Measurements from ENCODE around the gene ZBTB32.

- TF ChIP-seq, protein P1, sequence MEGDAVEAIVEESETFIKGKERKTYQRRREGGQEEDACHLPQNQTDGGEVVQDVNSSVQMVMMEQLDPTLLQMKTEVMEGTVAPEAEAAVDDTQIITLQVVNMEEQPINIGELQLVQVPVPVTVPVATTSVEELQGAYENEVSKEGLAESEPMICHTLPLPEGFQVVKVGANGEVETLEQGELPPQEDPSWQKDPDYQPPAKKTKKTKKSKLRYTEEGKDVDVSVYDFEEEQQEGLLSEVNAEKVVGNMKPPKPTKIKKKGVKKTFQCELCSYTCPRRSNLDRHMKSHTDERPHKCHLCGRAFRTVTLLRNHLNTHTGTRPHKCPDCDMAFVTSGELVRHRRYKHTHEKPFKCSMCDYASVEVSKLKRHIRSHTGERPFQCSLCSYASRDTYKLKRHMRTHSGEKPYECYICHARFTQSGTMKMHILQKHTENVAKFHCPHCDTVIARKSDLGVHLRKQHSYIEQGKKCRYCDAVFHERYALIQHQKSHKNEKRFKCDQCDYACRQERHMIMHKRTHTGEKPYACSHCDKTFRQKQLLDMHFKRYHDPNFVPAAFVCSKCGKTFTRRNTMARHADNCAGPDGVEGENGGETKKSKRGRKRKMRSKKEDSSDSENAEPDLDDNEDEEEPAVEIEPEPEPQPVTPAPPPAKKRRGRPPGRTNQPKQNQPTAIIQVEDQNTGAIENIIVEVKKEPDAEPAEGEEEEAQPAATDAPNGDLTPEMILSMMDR (IDR thresholded peaks at IDR 0.05; ENCODE audit: low read depth, low read length, poor library complexity, severe bottlenecking), result no peak
- TF ChIP-seq EZH2phosphoT487 (IDR thresholded peaks at IDR 0.05; ENCODE audit: borderline replicate concordance, low read length), result no peak
Measured at GRCh38 chr19:35755131-35755549, 50.8 kb downstream of the ZBTB32 start.
